Measurements from ENCODE around the gene GHSR. TPM values are rescaled to one million over a fixed set of nuclear protein-coding genes. Genes with fewer than 3 reads are reported as not detected.

The GHSR gene
- total and polyA plus RNA-seq, 8 donors, result 0.22 to 0.85 (median 0.25) TPM; not detected in 4

DNA sequence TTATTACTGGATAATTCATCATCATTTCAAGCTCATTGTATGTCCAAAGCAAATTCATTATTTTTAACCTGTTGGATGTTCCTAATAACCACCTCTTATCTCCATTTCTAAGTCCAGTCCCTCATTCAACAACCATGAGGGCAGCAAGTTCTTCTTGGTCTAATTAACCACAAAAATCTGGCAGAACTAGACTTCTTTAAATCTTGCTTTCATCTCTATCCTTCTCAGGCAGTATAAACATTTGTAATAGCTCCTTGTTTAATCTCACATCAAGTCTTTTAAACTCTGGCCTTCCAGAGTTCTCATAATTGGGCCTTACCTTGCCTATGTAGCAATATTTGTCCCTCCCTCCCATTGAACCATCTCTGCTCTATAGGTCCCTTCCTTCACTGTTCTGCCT, 17.0 kb upstream of the GHSR start:
- no peak overlapping the region for H3K27ac ChIP-seq
- ATAC-seq (no peak), DNase-seq (no peak), FAIRE-seq (no peak)
- no peaks in the 10 kb centered on the region for H3K36me3 ChIP-seq
- H3K4me1 ChIP-seq, result peaks cover 0 to 4% (median 0%) of the 10 kb centered on the region in 3 donors
- H3K4me3 ChIP-seq, result no peak overlapping the region
- intact Hi-C loops (cut with DNase I), result no loop called here
- no peaks in the 10 kb centered on the region for H3K27me3 ChIP-seq
- H3K9me3 ChIP-seq, result no peaks in the 10 kb centered on the region
- TF ChIP-seq, protein P1, sequence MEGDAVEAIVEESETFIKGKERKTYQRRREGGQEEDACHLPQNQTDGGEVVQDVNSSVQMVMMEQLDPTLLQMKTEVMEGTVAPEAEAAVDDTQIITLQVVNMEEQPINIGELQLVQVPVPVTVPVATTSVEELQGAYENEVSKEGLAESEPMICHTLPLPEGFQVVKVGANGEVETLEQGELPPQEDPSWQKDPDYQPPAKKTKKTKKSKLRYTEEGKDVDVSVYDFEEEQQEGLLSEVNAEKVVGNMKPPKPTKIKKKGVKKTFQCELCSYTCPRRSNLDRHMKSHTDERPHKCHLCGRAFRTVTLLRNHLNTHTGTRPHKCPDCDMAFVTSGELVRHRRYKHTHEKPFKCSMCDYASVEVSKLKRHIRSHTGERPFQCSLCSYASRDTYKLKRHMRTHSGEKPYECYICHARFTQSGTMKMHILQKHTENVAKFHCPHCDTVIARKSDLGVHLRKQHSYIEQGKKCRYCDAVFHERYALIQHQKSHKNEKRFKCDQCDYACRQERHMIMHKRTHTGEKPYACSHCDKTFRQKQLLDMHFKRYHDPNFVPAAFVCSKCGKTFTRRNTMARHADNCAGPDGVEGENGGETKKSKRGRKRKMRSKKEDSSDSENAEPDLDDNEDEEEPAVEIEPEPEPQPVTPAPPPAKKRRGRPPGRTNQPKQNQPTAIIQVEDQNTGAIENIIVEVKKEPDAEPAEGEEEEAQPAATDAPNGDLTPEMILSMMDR (IDR thresholded peaks at IDR 0.05), result no peak

DNA sequence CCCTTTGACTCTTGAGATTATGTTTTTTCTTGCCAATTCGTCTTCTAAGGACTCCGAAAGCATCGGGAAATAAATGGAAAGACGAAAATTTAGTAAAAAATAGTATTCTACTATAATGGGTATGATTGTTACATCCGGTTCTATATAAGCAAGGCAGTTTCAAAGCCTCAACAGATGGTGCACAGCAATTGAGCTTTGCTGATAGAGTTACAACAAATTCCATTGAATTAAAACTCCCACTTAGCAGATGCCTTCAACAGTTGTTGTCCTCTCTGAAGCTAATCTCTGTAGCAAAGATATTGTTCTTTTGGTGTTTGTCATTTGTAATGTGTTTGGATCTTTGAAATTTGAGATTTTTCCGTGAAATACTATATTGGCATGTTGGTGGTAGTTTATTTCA, 16.1 kb upstream of the GHSR start:
- intact Hi-C loops (cut with DNase I), result no loop called here
- Histone ChIP-seq H3K36me3 (no peaks in the 10 kb centered on the region), H3K9me3 (no peaks in the 10 kb centered on the region), H3K4me3 (no peak overlapping the region), H3K4me1 (peaks cover 0 to 4% (median 0%) of the 10 kb centered on the region in 3 donors), H3K27me3 (no peaks in the 10 kb centered on the region), H3K27ac (no peak overlapping the region)
- TF ChIP-seq, protein P1 (IDR thresholded peaks at IDR 0.05), result no peak
- no peak for DNase-seq
- WGBS, 2 donors, result 81 to 87% methylated on average over 6 of the region's 6 CpGs
- ATAC-seq, result no peak
- no peak for FAIRE-seq

DNA sequence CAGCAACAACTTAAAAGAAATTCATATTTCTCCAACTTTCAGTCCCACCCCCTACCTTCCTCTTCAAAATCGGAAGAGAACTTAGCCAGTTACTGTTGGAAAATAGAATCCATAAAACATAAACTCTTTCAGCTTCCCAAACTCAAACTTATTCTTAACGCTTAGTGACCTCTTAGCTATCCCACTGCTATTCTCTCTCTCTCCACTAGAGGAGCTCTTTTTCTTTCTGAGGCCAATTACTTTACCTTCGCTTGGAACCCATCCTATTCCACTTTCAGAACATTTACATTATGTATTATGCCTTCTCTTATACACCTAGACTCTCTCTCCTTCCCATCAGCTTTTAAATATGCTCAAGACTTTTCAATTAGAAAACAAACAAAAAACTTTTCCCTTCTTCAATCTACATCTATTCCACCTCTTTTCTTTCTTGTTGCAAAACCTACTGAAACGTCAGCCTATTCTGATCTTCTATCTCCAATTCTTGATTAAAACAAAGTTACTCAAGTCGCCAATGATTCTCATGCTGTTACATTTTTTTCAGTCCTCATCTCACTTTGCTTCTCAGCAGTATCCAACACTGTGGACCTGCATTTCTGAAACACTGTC, 13.4 kb upstream of the GHSR start:
- TF ChIP-seq, protein P1 (IDR thresholded peaks at IDR 0.05), result peak; percentile 73 to 90 (median 78)
- peak; percentile 66 for FAIRE-seq
- DNase-seq, result no peak
- peak in 3 of 4 donors; percentile 81 to 86 (median 81) for ATAC-seq
- H3K4me1 ChIP-seq, result peaks cover 0 to 4% (median 0%) of the 10 kb centered on the region in 3 donors
- no peak overlapping the region for H3K4me3 ChIP-seq
- intact Hi-C loops (cut with DNase I), result no loop called here
- H3K9me3 ChIP-seq, result no peaks in the 10 kb centered on the region
- no peaks in the 10 kb centered on the region for H3K27me3 ChIP-seq
- no peak overlapping the region for H3K27ac ChIP-seq
- H3K36me3 ChIP-seq, result no peaks in the 10 kb centered on the region
- WGBS, 2 donors, result 29 to 38% methylated on average over 5 of the region's 5 CpGs

DNA sequence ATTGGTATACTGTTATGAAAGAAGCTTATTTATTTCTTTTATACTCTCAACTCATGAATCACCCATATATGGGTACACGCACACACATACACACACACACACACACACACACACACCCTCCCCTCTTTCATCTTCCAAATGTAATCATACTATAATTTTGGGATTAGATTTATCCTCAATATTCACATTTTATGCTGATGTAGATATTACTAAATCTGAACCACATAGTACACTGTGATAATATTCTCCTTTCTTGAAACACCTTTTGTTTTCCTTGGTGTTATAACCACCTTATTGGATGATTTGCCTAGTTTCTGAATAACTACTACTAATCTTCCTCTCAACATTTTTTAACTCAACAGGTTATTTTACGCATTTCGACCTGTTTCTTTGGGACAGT, 8.1 kb upstream of the GHSR start:
- TF ChIP-seq, protein P1 (IDR thresholded peaks at IDR 0.05), result no peak
- DNase-seq (no peak), ATAC-seq (no peak), FAIRE-seq (no peak)
- no peak overlapping the region for H3K27ac ChIP-seq
- no peak overlapping the region for H3K4me3 ChIP-seq
- no peaks in the 10 kb centered on the region for H3K9me3 ChIP-seq
- intact Hi-C loops (cut with DNase I), result no loop called here
- 85 to 87% methylated on average over 3 of the region's 3 CpGs for WGBS, 2 donors
- peaks cover 0 to under 1% (median 0%) of the 10 kb centered on the region in 4 donors for H3K27me3 ChIP-seq
- no peaks in the 10 kb centered on the region for H3K36me3 ChIP-seq
- peaks cover 0 to 4% (median 0%) of the 10 kb centered on the region in 3 donors for H3K4me1 ChIP-seq

DNA sequence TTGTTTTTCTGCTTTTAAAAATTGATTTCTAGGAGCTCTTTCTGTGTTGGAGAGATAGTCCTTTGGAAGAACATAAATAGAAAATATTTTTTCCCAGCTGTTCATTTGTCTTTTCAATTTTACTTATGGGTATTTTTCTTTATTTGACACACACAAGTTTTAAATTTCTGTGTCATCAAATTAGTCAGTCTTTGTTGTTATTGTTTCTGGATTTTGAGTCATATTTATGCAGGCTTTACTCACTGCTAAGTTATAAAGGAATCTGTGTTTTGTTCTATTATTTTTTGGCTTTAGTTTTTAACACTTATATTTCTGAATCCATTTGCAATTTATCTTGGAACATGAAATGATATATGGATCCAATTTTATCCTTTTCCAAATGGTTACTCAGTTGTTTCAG, 5.9 kb upstream of the GHSR start:
- H3K4me3 ChIP-seq, result no peak overlapping the region
- H3K27ac ChIP-seq, result no peak overlapping the region
- FAIRE-seq (no peak), ATAC-seq (no peak), DNase-seq (no peak)
- peaks cover 0 to 5% (median 0%) of the 10 kb centered on the region in 3 donors for H3K4me1 ChIP-seq
- H3K9me3 ChIP-seq, result no peaks in the 10 kb centered on the region
- intact Hi-C loops (cut with DNase I), result no loop called here
- H3K36me3 ChIP-seq, result no peaks in the 10 kb centered on the region
- TF ChIP-seq, protein P1 (IDR thresholded peaks at IDR 0.05), result no peak
- H3K27me3 ChIP-seq, result peaks cover 0 to 20% (median 0%) of the 10 kb centered on the region in 4 donors

All from pancreas (tissue), 10 donors.